Endodermal cell (in vitro differentiated cells): ENCODE results near the gene ZNF644. TPM values are rescaled to one million over a fixed set of nuclear protein-coding genes. Genes with fewer than 3 reads are reported as not detected.
"Not testable (repeated sequence)": the region's sequence is repeated elsewhere in the genome, so short reads cannot be mapped to it uniquely, and the experiment has no call there.

Source experiments
- DNase-seq: peaks from one replicate; pipeline ENCODE4 v3.0.0-alpha.2; 2017
- H3K27ac ChIP-seq: 2 replicates; pipeline ENCODE4 v1.5.1; 2013; ENCODE audit warnings: mild to moderate bottlenecking, low read depth, low read length, moderate library complexity
- H3K27me3 ChIP-seq: 2 replicates; pipeline ENCODE4 v1.6.1; 2013; ENCODE audit warnings: mild to moderate bottlenecking, low read length, moderate library complexity; ENCODE audit not compliant: insufficient read depth, control insufficient read depth, poor library complexity, severe bottlenecking
- H3K36me3 ChIP-seq: 2 replicates; pipeline ENCODE4 v1.7.0; 2013; ENCODE audit warnings: mild to moderate bottlenecking, low read length, moderate library complexity; ENCODE audit not compliant: control insufficient read depth, insufficient read depth
- H3K4me1 ChIP-seq: one replicate; pipeline ENCODE4 v1.7.0; 2013; ENCODE audit warnings: low read length; ENCODE audit not compliant: control insufficient read depth, insufficient read depth
- H3K4me3 ChIP-seq: 2 replicates; pipeline ENCODE4 v1.5.1; 2013; ENCODE audit warnings: mild to moderate bottlenecking, low read length, moderate library complexity
- H3K9ac ChIP-seq: 2 replicates; pipeline ENCODE4 v1.6.1; 2013; ENCODE audit warnings: mild to moderate bottlenecking, low read length, moderate library complexity; ENCODE audit not compliant: poor library complexity, severe bottlenecking; ENCODE audit errors: extremely low read depth
- H3K9me3 ChIP-seq: 2 replicates; pipeline ENCODE4 v1.6.1; 2013; ENCODE audit warnings: mild to moderate bottlenecking, low read length, moderate library complexity; ENCODE audit not compliant: control insufficient read depth
- H3K27ac Mint-ChIP-seq: 2 replicates; pipeline ENCODE4 v1.8.0; 2020; ENCODE audit warnings: mixed read lengths
- H3K27me3 Mint-ChIP-seq: 2 replicates; pipeline ENCODE4 v1.8.0; 2021; ENCODE audit warnings: mild to moderate bottlenecking, mixed read lengths; ENCODE audit not compliant: insufficient read depth
- H3K36me3 Mint-ChIP-seq: 2 replicates; pipeline ENCODE4 v1.8.0; 2020; ENCODE audit warnings: low read depth, mixed read lengths
- H3K4me1 Mint-ChIP-seq: 2 replicates; pipeline ENCODE4 v1.8.0; 2020; ENCODE audit warnings: mixed read lengths
- H3K4me3 Mint-ChIP-seq: 2 replicates; pipeline ENCODE4 v1.8.0; 2020; ENCODE audit warnings: mild to moderate bottlenecking, moderate library complexity, mixed read lengths
- H3K9me3 Mint-ChIP-seq: 2 replicates; pipeline ENCODE4 v1.8.0; 2020; ENCODE audit warnings: mild to moderate bottlenecking, mixed read lengths
- WGBS, 2 experiments: methylation state at CpG; one replicate each; pipeline versions ENCODE4 v1.1.5 to v1.1.7; 2013; ENCODE audit warnings: missing lambda C conversion rate in 2 of 2, mixed read lengths in 1 of 2; ENCODE audit not compliant: insufficient coverage in 1 of 2, insufficient read length in 1 of 2; 5-methylcytosine and 5-hydroxymethylcytosine counted together
- total RNA-seq, 2 donors: library from RNA; stranded (reverse); fragmentation: NEBNext Ultra II Directional in 1 of 2; extraction: Animal tissue kit (Norgen Biotek cat#: 25700) in 1 of 2; gene quantifications; 2 replicates in 1 of 2; 3 replicates in 1 of 2; pipeline ENCODE4 v1.2.1, GENCODE V29; 2021
- TF ChIP-seq, protein P1 (sequence below): fragments of 200-600 bp; sonication (generic); conservative IDR thresholded peaks from 2 replicates; pipeline ENCODE4 v1.5.0; 2021; ENCODE audit warnings: antibody characterized with exemption, mild to moderate bottlenecking

Gene ZNF644
- total RNA-seq, 2 donors from 2014 or later = 57.5 to 75.7 TPM

DNA sequence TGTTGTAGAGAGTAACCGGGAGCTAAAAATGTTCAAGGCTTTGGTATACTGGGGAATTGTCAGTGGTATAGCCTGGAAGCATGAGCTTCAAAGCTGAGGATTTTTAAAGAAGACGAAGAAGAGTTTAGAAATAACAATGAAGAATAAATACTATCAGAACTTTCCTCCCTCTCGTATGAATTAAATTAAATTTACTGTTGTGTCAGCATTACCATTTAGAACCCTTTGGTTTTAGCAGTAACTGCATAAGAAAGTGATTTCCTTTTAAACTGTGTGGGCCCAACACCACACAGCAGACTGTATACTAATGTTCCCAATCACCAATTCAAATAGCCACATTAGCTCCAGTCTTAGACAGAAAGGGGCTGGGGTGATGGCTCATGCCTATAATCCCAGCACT lies 122.6 kb downstream of the ZNF644 start:
- DNase-seq = no peak
- TF ChIP-seq, protein P1, sequence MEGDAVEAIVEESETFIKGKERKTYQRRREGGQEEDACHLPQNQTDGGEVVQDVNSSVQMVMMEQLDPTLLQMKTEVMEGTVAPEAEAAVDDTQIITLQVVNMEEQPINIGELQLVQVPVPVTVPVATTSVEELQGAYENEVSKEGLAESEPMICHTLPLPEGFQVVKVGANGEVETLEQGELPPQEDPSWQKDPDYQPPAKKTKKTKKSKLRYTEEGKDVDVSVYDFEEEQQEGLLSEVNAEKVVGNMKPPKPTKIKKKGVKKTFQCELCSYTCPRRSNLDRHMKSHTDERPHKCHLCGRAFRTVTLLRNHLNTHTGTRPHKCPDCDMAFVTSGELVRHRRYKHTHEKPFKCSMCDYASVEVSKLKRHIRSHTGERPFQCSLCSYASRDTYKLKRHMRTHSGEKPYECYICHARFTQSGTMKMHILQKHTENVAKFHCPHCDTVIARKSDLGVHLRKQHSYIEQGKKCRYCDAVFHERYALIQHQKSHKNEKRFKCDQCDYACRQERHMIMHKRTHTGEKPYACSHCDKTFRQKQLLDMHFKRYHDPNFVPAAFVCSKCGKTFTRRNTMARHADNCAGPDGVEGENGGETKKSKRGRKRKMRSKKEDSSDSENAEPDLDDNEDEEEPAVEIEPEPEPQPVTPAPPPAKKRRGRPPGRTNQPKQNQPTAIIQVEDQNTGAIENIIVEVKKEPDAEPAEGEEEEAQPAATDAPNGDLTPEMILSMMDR = no peak
- Mint-ChIP-seq H3K4me1 (peaks cover 20% of the 10 kb centered on the region), H3K4me3 (no peak overlapping the region), H3K27me3 (no peaks in the 10 kb centered on the region), H3K36me3 (peaks cover 28% of the 10 kb centered on the region), H3K9me3 (no peaks in the 10 kb centered on the region), H3K27ac (no peak overlapping the region)
- Histone ChIP-seq H3K27me3 (no peaks in the 10 kb centered on the region), H3K4me1 (peaks cover 6% of the 10 kb centered on the region), H3K9ac (no peak overlapping the region), H3K36me3 (peaks cover 13% of the 10 kb centered on the region), H3K27ac (no peak overlapping the region), H3K4me3 (no peak overlapping the region), H3K9me3 (peaks cover 3% of the 10 kb centered on the region)
- WGBS, 2 experiments = 93% methylated on average over 1 of the region's 3 CpGs; no CpG with 5 or more reads in 1 of the 2 experiments

DNA sequence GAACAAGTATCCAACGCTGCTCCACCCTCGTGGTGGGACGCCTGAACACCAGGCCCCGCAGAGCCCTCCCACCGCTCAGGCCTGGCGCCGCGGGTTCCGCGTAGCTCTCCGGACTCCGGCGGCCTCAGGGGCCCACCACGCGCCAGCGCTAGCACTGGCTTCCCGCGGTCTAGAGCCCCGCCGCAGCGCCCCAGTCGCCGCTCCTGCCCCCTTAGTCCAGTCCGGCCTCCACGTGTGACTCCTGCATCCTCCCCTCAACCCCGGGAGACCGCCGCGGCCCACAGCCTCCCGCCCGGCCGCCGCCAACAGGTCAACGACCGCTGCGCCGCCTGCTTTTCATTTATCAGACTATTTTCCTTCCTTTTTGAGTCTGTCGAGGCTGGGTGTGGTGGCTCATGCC lies 128.2 kb downstream of the ZNF644 start:
- not testable (repeated sequence) for DNase-seq, H3K9me3 ChIP-seq, H3K4me3 ChIP-seq, H3K27ac Mint-ChIP-seq, H3K4me1 Mint-ChIP-seq, H3K4me1 ChIP-seq, H3K27ac ChIP-seq, H3K9ac ChIP-seq, H3K36me3 ChIP-seq, H3K27me3 ChIP-seq, H3K4me3 Mint-ChIP-seq, H3K27me3 Mint-ChIP-seq
- WGBS, 2 experiments = 97% methylated on average over 17 to 38 of the region's 38 CpGs
- peaks cover 12% of the 10 kb centered on the region for H3K9me3 Mint-ChIP-seq
- peaks cover 27% of the 10 kb centered on the region for H3K36me3 Mint-ChIP-seq

DNA sequence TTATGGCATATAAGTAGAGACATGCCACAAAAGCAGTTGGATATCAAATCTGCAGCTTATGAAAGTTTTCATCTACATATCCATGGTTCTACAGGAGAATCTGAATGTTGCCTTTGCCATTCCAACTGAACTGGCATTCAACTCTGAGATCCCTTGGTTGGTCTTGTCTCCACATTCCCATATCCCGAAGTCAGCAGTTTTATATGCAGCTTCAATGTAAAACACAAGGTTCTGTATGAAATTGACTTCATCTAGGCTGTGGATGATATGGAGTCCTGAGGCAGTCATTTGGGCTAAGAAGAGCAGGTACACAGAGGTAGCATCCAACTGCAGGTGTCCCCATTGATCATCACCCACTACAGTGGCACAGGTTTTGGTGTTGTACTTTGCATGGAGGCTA lies 129.0 kb downstream of the ZNF644 start:
- not testable (repeated sequence) for H3K36me3 ChIP-seq, DNase-seq, H3K9ac ChIP-seq, H3K27ac Mint-ChIP-seq, H3K4me3 ChIP-seq, H3K27me3 ChIP-seq, H3K9me3 ChIP-seq, H3K4me1 Mint-ChIP-seq, H3K4me3 Mint-ChIP-seq, H3K27me3 Mint-ChIP-seq, H3K4me1 ChIP-seq, H3K27ac ChIP-seq
- WGBS, 2 experiments = 91% methylated on average over 1 of the region's 1 CpG; no CpG with 5 or more reads in 1 of the 2 experiments
- Mint-ChIP-seq H3K9me3 (peaks cover 12% of the 10 kb centered on the region), H3K36me3 (peaks cover 24% of the 10 kb centered on the region)

DNA sequence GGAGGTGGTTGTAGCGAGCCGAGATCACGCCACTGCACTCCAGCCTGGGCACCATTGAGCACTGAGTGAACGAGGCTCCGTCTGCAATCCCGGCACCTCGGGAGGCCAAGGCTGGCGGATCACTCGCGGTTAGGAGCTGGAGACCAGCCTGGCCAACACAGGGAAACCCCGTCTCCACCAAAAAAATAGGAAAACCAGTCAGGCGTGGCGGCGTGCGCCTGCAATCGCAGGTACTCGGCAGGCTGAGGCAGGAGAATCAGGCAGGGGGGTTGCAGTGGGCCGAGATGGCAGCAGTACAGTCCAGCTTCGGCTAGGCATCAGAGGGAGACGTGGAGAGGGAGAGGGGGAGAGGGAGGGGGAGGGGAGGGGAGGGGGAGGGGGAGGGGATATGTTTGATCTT lies 129.6 kb downstream of the ZNF644 start:
- Mint-ChIP-seq H3K36me3 (peaks cover 24% of the 10 kb centered on the region), H3K9me3 (peaks cover 12% of the 10 kb centered on the region)
- not testable (repeated sequence) for H3K36me3 ChIP-seq, H3K27ac Mint-ChIP-seq, H3K4me1 Mint-ChIP-seq, H3K27me3 ChIP-seq, H3K4me1 ChIP-seq, DNase-seq, H3K4me3 Mint-ChIP-seq, H3K27ac ChIP-seq, H3K27me3 Mint-ChIP-seq, H3K4me3 ChIP-seq, H3K9ac ChIP-seq, H3K9me3 ChIP-seq
- 94% methylated on average over 17 of the region's 20 CpGs; no CpG with 5 or more reads in 1 of the 2 experiments for WGBS, 2 experiments

DNA sequence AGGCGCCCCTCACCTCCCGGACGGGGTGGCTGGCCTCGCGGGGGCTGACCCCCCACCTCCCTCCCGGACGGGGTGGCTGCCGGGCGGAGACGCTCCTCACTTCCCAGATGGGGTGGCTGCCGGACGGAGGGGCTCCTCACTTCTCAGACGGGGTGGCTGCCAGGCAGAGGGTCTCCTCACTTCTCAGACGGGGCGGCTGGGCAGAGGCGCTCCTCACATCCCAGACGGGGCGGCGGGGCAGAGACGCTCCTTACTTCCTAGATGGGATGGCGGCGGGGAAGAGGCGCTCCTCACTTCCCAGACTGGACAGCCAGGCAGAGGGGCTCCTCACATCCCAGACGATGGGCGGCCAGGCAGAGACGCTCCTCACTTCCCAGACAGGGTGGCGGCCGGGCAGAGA lies 130.1 kb downstream of the ZNF644 start:
- H3K27me3 Mint-ChIP-seq, H3K9me3 ChIP-seq, H3K36me3 ChIP-seq, H3K4me3 Mint-ChIP-seq, H3K4me1 Mint-ChIP-seq, H3K27ac ChIP-seq, H3K4me1 ChIP-seq, H3K27me3 ChIP-seq, H3K9ac ChIP-seq, H3K27ac Mint-ChIP-seq, H3K4me3 ChIP-seq, DNase-seq: not testable (repeated sequence)
- 95% methylated on average over 19 of the region's 28 CpGs; no CpG with 5 or more reads in 1 of the 2 experiments for WGBS, 2 experiments
- Mint-ChIP-seq H3K9me3 (peaks cover 12% of the 10 kb centered on the region), H3K36me3 (peaks cover 24% of the 10 kb centered on the region)
